GM18520 (cell line): ENCODE data around the gene PRDX6.
"Not testable (repeated sequence)": the region's sequence is repeated elsewhere in the genome, so short reads cannot be mapped to it uniquely, and the experiment has no call there.

ENCODE experiments used
- ATAC-seq: cut with Tn5 transposase; IDR thresholded peaks from one replicate; pipeline ENCODE4 v1.9.1; 2021; ENCODE audit not compliant: unreplicated experiment

The PRDX6 gene

DNA sequence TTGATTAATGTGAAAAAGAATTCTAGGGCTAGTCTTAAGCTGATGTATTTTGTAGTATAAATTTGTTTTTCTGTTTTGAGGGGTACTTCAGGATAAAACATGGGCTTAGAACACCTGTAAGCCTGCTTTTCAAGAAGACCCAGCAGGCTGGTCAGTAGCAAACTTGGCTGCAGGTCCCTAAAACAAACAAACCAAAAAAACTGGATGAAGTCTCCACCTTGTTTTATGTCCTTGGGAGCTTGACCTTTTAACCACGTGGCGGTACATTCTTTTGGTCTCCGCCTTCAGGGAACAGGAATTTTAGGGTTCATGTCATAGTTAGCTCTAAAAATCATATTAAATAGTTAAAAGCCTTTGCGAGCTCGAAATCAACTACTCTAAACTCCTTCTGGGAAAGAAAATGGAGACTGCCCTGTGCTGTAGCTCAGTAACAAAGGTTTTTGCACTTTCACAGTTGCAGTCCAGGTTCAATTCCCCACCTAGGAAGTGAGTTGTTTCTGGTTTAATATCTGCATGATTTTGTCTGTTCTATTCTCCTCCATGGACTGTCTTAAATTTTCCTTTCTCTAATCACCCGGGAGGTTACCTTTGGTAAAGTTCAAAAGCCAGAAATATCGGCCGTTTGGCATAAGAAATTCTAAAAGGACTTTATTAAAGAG lies 18.6 kb downstream of the PRDX6 start:
- ATAC-seq = no peak

DNA sequence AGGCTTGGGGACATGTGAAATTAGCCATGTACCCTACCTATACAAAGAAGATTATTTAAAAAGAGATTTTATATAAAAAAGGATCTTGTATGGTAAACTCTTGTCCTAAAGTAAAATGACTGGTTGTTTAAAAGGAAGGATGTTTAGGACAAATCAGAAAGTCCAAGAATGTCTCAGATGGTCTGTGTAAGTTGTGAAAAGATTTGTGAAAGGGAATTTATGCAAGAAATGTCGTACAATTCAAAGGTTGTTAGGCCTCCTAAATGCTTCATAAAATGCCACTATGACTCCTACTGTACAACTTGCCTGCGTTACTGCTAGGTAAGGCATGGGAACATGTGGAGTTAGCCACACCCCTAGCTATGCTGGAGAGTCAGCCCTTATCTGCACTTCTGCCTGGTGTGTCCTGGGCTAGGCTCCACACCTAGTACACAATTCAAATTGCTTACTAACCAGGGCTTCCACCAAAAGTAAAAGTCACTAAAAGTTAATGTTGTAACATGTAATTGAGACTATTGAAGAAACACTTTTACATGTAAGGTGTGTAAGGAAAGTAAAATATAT lies 19.7 kb downstream of the PRDX6 start:
- no peak for ATAC-seq

DNA sequence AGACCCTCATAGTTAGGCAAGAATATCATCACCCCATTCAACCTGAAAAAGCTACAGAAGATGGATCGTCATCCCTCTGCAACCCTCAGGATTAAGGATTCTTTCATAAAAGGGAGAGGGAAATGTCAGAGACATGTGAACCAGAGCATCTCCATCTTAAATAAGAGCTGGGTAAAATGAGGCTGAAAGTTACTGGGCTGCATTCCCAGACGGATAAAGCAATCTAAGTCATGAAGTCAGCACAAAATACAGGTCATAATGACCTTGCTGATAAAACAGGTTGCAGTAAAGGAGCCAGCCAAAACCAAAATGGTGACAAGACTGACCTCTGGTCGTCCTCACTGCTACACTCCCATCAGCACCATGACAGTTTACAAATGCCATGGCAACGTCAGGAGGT lies 22.6 kb downstream of the PRDX6 start:
- ATAC-seq = no peak

DNA sequence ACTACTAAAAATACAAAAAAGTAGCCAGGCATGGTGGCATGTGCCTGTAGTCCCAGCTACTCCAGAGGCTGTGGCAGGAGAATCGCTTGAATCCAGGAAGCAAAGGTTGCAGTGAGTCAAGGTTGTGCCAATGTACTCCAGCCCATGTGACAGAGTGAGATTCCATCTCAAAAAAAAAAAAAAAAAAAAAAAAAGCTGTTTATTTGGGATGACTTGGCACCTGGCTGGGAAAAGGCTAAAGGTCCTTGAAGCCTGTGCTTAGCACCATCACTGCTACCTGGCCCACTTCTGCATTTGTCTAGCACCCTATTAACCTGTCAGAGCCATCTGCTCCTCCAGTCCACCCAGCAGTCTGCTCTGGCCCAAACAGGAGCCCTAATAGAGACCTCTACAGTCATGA lies 25.0 kb downstream of the PRDX6 start:
- ATAC-seq = no peak

DNA sequence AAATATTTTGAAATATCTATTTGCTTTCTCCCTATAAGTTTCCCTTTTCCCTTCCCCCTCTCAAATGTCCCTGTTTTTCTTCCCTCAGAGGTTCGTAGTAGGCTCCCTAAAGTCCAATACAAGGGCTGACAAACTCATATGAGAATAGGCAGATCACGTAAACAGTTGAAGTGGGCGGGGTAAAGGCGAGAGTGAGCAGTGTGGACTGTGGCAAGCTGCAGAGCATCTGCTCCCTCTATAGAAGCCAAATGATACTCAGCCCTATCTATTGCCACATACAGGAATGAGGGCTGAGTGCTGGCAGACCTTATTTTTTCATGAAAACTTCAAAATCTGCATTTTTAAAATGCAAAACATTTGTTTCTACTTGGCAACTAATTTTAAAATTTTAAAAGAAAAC lies 26.3 kb downstream of the PRDX6 start:
- ATAC-seq = no peak

DNA sequence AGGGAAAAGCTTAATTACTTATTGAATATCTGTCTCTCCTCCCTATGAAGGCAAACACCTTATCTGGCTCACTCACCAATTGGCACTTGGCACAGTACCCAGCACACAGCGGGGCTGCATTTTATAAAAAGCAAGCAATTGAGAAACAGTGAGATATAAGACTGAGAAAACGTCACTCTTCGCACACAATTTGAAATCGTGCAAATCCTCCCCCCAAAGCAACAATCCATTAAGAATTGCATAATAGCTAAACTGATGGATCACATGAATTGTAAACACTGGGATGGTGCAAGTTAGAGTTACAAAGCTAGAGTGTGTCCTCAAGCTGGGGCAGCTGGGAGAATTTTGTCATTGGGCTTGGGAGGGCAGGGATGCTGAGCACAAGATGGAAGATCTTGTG lies 27.1 kb downstream of the PRDX6 start:
- no peak for ATAC-seq

DNA sequence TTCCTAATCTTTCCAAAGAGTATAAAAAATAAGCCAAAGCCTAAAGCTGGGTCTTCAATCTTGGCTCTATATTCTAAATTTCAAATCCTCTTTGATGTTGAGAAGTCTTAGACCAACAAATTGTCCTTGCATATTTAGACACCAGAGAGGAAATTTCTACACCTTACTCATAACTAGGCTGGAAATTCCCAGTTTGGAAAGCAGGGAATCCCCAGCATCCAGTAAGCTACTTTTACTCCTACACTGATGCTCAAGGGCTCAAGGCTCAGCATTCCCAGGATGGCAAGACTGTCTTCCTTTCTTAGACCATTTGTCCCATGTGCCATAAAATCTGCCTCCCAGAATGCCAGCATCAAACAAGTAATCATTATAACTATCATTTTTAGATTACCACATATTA lies 28.3 kb downstream of the PRDX6 start:
- ATAC-seq = no peak

DNA sequence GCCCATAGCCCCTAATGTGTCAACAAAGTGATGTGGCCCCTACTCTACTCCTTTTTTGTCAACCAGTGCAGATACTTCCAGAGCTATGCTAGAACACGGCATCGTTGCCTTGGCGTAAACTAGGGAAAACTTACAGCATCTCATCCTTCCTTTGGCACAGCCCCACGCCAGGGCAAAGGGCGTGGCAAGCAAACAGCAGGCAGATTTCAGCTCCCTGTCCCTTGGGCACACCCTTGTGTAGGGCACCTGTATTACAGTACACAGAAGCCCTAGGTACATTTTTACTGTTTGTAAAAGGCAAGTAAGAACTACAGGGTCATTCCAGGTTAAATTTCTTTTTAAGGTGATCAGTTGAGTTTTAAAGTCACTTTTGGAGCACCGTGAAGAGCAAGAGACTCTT lies 29.3 kb downstream of the PRDX6 start:
- ATAC-seq = no peak

DNA sequence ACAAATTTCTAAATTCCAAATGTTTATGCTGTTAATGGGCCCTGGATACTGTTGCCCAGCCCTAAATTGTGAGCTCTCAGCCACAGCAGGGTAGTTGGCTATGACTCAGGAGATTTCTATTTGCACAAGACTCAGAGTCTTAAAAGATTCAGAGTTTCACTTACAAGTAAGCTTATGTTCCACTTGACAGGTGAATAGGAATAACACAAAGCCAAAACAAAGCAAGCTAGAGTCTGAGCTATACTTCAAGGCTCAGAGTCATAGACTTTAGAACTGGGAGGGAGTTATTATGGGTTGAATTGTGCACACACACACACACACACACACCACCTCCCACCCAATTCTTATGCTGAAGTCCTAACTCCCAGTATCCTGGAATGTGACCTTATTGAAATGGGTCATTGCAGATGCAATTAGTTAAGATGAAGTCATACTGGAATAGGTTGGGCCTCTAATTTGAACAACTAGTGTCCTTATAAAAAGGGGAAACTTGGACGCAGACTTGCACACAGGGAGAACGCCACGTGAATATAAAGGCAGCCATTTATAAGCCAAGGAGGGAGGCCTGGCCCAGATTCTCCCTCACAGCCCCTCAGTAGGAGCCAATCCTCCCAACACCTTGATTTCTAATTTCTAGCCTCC lies 30.2 kb downstream of the PRDX6 start:
- ATAC-seq = no peak

DNA sequence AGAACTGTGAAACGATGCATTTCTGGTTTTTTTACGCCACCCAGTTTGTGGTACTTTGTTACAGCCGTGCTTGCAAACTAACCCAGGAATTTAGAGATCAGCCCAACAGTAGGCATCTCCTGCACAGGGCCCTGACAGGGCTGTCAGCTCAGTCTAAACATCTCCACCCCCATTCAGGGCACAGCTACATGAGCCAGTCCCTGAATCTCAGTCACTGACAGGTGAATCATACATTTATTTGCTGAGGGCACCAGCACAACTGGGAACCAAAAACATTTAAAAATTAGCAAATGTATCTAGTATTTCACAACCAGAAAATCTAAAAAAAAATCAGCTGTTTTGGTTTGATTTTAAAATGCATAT lies 30.7 kb downstream of the PRDX6 start:
- ATAC-seq = no peak

DNA sequence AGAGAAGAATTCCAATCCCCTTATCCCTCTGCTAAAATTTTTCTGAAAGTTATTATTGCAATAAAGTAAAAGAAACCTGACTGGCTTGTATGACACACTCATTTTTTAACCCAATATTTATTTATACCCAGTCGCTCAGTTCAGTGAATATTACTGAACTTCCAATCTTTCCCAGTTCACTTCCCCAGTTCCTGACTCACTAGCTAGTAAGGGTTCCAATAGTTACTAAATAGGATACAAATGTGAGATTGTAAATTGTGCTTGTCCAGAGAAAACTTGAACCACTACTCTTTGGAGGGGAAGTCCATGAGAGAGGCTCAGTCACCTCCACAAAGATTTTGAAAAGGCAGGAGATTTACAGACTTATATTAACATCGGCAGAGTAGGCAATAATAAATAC lies 31.4 kb downstream of the PRDX6 start:
- no peak for ATAC-seq

DNA sequence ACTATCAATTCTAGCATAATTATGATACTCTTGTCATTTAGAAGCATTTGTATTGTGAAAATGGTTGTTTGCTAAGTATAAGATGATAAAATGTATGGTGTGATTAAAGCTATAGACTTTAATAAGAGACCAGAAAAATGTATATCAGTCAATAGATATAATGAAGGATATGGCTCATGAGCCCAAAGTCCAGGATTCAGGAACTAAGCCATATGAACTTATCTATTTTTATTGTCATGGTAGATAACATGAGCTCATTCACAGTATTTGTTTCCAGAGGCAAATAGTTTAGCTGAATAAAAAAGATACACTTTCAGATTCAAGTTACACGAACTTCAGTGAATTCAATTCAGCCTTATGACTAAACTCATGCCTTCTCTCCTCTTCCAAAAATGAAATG lies 32.7 kb downstream of the PRDX6 start:
- no peak for ATAC-seq

DNA sequence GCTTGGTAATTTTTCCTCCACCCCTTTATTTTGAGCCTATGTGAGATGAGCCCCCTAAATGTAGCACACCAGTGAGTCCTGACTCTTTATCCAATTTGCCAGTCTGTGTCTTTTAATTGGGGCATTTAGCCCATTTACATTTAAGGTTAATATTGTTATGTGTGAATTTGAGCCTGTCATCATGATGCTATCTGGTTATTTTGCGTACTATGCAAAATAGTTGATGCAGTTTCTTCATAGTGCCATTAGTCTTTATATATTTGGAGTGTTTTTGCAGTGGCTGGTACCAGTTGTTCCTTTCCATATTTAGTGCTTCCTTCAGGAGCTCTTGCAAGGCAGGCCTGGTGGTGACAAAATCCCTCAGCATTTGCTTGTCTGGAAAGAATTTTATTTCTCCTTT lies 37.4 kb downstream of the PRDX6 start:
- not testable (repeated sequence) for ATAC-seq

DNA sequence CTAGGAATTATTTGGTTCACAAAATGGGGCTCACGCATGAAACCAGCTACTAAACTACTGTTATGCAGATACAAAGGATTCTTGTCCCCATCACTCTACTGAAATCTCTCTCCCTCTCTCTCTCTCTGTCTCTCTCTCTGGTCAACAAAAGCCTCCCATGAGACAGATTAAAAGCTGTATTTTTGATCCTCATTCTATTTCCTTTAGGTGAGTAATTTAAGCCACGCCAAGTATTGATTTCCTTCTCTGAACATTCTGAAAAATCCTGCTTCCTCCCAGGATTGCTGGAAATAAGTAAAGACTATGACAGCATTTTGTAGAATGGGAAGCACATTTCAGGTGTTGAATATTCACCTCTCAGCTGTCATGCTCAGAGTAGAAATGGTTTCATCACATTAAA lies 43.7 kb downstream of the PRDX6 start:
- ATAC-seq = no peak

DNA sequence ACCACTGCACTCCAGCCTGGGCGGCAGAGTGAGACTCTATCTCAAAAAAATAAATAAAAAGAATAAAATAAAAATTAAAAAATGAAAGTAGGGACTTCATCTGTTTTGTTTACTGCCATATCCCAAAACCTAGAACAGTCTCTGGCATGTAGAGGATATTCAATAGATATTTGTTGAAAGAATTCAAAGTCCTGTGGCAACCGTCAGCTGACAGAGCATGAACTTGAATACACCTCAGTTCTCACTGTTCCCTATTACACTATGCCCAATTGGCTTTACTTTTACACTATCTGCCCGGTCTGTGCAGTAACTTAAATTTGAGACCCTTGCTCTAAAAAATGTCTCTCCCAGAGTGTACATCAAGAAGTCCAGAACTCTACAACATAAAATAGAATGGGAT lies 46.2 kb downstream of the PRDX6 start:
- ATAC-seq = no peak

DNA sequence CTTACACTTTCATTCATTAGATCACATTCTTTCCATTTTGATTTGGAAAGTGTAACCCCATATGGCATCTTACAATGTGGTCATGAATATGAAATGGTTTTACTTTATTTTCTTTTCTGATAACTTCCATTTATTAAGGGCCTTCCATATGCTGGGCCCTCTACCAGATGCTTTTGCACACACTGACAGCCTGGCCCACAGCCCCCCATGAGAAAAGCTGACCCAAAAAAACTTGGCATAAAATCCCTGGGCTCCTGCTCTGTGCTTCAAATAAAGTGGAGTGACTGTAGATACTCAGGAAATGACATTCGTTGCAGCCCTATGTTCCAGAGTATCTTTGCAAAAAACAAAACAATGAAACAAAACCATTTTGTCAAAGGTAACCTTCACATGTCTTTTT lies 48.8 kb downstream of the PRDX6 start:
- no peak for ATAC-seq

DNA sequence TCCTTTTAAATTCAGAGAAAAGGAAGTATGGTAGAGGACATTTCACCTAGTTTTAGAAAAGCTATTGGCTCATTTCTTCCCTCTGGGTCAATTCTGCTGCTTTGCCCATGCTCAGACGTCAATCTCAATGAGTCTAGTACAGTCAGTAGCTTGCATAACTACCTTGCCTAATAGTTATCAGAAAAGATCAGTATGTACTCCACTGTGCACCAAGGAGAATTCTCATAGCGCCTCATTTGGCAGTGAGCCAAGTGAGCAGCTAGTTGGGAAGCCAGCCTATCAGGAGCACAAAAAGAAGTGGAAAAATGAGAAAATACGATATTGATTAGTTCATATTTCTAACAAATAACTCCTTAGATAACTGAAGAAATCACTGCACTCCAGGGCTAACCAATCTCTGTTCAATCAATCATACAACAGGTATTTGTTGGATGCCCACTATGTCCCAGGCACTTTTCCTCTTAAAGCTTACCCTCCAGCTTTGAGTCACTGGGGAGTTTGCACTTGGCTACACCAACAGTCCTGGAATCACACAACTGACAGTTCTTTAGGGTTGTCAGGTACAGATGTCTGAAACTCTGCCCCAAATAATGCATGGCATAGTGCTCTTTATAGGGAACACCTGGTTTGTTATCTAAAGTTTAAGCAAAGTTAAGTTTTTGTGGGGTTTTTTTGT lies 50.2 kb downstream of the PRDX6 start:
- no peak for ATAC-seq

DNA sequence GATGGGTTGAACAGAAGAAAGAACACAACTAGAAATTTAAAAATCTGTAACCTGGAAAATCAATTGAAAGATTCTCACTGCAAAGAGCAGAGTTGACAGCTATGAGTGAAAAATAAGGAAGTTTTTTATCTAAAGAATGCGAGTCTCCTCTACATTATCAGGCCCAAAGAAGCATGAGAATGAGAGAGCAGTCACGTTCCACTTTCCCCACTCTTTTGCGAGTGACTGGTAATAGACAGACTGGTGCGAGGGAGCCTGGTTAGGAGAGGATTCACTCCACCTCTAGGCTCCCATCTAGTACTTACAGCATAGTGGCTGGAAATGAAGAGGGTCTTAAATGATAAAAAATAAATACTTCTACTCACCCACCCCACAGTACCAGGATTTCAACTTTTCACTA lies 52.0 kb downstream of the PRDX6 start:
- ATAC-seq = no peak

DNA sequence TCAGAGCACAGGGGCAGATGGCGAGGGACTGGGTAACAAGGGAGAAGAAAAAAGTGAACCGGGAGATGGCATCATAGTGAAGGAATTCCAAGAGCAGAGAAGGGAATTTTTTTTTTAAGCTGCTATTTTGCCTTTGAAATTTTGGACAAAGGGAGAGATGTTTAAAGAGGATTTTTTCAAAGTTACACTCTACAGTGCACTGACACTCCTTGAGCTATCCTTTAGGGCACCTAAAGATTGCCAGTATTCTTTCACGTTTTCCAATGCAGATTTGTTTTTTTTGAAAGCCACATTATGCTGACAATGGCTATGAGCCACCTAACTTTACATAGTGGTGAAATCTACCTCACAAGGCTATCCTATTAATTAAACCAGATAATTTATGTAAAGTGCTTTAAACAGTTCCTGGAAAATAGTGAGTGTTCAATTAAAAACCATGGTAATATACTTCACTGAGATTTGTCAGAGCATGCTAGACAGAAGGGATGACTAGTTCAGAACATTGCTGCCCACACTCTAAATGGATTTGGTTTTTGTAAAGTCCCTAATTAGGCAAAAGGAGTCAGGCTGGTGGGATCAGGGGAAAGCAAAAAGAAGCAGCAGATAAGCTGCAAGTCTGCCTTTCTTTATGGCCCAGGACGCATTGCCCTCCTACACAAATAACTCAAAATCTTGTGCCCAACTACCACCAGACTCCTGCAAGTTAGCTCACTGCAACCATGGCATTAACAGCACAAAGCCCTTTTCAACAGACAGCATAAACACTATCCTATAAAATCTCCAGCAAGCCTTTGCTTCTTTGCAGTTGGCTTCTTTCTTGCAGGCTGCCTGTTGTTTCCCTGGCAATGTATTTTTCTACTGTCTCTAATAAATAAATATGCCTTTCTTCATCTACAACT lies 53.9 kb downstream of the PRDX6 start:
- no peak for ATAC-seq

DNA sequence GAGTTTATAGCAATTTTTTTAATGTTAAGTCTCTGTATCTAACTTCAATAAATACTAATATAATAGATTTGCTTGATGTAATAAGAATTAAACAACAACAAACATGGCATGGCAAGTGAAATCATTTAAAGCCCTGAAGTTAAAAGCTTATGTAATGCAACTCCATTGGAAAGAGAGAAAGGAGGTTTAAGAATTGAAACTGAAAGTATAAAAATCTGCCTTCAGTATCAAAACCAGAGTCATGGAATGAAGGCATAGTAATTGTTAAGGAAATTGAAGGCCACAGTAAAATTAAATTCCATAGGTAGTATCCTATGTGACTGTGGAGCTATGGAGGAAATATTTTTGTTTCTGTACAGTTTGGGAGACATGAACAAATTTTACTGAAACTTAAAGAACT lies 55.1 kb downstream of the PRDX6 start:
- ATAC-seq = no peak

DNA sequence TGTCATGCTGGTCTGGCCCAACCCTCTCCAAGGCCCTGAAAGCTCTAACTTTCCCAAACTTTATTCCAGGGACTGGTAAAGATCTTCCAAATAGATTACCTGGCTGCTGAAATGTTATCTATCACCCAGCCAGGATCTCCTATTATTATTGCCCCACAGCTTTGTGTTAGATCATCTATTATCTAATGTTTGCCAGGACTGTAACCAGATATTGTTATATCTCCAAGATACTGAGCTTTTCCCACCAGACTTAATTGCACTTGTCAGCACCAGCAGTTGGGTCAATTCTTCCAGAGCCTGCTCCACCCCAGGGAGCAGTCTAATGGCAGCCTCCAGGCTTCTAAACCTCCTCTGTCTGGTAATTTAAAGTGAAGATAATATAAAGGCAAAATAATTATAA lies 59.1 kb downstream of the PRDX6 start:
- ATAC-seq = no peak
